Activated effector memory CD4-positive, alpha-beta T cell treated with anti-CD3 and anti-CD28 coated beads, Interleukin-2, amount 50 U/mL, for 16 hours (primary cell): ENCODE measurements around the gene TM9SF1.
"Not testable (repeated sequence)": the region's sequence is repeated elsewhere in the genome, so short reads cannot be mapped to it uniquely, and the experiment has no call there.

ENCODE experiments used
- DNase-seq: peaks from one replicate; pipeline ENCODE4 v3.0.0-alpha.2; 2020

Gene TM9SF1

DNA sequence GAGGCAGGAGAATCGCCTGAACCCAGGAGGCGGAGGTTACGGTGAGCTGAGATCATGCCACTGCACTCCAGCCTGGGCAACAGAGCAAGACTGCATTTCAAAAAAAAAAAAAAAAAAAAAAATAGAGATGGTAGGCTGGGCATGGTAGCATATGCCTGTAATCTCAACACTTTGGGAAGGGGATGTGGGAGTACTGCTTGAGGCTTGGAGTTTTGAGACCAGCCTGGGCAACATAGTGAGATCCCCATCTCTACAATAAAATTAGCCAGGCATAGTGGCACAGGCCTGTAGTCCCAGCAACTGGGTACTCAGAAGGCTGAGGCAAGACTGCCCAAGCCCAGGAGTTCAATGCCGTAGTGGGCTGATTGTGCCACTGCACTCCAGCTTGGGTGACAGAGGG, 27.7 kb upstream of the TM9SF1 start:
- not testable (repeated sequence) for DNase-seq

DNA sequence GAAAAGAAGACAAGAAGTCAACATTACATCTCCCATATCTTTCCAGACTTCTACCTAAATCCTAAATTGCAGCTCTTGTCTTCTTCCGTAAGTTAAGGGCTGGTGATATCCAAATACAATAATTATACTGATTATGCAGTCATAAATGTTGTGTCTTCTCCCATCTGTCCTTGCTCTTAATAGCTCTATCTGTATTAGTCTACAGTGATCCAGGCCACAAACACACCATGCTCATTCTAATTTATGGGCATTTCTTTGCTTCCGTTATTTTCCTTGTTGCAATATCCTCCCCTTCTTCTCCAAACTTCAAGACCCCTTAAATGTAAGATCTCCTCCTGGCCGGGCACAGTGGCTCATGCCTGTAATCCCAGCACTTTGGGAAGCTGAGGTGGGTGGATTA, 24.3 kb upstream of the TM9SF1 start:
- DNase-seq = no peak

DNA sequence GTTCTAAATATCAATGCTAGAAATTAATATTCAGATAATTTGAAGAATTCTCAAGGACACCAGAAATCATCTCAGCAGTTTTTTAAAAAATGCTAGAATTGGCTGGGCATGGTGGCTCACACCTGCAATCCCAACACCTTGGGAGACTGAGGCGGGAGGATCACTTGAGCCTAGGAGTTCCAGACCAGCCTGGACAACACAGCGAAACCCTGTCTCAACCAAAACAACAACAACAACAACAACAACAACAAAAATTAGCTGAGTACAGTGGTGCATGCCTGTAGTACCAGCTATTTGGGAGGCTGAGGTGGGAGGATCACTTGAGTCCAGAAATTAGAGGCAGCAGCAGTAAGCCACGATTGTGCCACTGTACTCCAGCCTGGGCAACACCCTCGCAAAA, 23.8 kb upstream of the TM9SF1 start:
- DNase-seq = no peak

DNA sequence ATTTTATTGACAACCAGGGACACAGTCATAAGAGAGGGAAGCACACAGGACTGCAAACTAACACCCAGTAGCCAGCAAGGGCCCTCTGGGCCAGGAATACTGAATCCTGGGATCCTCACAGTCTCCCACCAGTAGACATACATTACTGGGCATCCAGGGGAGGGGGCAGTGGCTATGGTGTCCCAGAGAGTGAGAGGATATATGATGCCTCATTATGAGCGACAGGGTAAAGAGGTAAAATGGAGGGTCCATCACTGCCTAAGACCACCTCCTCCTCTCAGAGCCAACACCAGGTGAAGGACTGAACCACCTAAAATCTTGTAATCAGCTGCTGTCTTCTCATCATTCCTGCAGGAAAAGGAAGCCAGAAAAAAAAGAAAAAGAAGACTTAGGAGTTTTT, 21.6 kb upstream of the TM9SF1 start:
- DNase-seq = not testable (repeated sequence)

DNA sequence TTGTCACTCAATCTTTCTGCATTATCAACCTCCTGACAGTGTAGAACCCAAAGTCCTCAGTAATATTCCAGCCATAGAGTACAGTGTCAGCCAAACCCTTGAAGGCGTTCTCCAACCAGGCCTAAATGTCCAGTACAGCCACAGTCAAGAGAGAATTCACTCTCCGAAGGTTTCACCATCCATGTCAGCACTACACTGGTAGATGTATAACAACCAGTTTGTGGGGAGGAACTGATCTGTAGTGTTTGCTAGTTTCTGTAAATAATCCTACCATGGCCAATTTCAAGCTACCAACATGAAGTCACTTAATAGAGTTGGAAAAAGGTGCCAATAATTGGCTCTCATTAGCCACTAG, 21.1 kb upstream of the TM9SF1 start:
- no peak for DNase-seq

DNA sequence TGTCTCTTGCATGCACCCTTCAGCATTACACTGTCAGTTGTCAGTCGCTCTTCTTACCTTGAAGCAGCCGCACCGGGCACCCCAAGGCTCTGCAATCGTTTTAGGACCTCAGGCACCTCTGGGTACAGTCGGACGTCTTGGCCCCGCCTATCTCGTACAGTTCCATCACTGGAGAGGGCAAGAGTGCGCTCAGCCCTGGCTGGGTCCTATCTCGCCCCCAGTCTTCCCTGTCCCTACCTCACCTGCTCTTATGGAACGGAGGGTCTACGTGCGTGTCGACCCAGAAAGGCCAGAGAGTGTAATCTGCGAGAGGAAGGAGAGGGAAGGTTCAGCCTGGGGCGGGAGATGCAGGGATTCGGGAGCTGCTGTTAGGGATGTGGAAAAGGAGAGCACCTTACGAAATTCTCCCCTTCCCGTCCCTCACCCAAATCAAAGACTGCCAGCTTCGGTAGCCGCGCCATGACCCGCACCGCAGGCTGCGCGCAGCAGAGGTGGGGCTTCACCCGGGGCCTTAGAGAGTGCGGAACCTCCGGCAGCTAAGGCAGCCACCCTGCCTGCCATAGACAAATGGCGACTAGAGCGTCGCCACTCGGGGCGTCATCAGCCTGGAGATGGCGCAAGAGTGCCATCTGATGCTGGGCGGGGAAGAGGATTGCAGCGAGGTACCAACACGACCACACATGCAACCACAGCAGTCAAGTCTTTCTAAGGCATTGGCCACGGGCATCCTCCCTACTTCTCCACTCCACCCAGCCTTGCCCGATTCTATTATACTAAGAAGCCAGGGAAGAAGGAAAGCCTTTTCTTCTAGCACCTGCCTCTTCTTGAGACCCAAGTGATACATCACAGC, 20.5 kb upstream of the TM9SF1 start, which contains the start of gene MDP1:
Gene MDP1, minus strand, starts transcription at position 572 of the 850 bp plus-strand sequence. Its CDS starts 111 bp downstream, at position 461.
- DNase-seq = peak; percentile 94

DNA sequence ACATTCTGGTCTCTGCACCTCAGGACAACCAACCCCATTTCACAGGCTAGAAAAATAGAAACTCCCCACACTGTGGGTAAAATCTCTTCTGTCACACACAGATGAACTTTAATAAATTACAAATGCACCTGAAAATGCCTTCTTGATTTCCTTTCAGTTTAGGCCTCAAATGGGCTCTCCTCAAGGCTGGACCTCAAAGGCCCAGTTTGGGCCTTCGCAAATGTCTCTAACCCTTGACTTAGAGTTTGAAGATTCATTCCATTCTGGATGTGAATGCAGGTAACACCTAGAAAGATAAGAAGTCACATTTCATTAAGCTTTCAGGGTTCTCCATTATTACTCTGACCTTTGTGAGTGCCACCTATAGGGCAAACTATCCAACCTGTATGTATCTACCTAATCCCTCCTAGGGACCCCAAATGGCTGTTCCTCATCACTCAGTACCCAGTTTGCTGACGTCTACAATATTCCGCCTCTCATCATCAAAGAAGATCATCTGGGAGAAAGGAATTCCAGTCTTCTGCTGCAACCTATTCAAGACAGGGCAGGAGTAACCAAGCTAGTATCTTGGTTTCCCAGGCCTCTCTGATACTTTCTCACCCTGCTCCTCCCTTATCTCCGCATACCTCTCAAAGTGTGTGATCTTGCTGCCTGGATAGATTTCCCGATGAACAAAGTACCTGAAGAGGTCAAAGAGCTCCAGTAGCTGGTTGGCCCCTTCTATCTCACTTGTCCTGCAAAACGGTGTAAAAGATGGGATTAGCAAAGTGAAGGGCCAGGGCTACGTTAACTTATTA, 18.8 kb upstream of the TM9SF1 start:
- no peak for DNase-seq

DNA sequence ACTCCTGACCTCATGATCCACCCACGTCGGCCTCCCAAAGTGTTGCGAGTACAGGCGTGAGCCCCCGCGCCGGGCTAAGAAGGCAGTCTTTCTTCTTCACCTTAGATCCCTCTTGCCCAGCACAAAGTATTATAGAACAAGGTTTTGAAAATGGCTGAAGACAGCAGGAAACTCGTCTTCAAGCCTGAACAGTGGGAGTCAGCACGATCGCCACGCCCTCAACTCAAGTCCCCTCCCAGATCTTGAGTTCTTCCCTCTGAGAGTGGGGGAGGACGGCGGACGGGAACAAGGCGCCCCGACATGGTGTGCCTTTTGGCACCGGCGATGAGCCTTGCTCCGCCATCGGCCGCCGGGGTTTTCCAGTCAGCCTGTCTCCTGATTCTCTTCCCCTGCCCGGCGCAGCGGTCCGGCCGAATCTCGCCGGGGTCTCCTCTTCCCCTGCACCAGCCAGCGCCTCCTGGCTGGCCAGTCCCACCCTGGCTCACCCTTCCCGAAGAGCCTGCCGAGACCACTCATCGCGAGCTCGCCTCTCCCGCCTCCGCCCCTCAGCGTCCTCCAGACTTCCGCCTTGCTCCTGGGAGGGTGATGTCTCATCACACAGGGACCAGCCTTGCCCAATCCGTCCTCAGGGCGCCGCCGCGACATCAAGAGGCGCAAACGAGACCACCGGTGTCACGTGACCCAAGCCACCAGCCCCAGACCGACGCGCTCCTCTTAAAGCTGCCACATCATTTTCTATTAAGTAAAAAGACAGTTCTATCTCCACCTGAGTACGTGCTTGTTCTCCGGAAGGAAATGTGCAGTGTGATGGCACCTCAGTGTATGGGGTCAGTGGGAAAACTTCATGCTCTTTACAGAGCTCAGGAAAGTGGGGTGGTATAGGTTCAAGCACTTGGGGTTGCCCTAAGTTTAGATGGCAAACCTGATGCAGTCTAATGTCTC, 18.0 kb upstream of the TM9SF1 start, which contains the start of gene CHMP4A:
Gene CHMP4A, minus strand, starts transcription at position 565 of the 942 bp plus-strand sequence. Its CDS starts 49 bp downstream, at position 516.
- DNase-seq = peak; percentile 98

DNA sequence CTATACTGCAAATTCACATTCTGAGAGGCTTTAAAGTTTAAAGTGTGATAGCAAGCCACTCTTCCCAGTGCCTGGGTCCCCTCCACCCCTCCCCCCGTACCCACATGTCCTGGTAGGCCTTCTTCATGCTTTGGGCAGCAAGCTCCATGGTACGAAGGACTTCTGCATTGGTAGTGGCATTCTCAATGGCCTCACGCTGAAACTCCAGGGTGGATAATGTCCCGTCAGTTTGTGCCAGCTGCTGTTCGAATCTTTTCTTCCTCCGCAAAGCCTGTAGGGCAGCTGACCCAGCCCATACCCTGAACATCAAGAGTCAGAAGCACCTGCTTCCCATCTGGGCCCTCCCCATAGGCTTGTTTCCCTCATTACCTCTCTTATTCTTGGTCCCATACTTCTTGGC, 16.1 kb upstream of the TM9SF1 start:
- no peak for DNase-seq

DNA sequence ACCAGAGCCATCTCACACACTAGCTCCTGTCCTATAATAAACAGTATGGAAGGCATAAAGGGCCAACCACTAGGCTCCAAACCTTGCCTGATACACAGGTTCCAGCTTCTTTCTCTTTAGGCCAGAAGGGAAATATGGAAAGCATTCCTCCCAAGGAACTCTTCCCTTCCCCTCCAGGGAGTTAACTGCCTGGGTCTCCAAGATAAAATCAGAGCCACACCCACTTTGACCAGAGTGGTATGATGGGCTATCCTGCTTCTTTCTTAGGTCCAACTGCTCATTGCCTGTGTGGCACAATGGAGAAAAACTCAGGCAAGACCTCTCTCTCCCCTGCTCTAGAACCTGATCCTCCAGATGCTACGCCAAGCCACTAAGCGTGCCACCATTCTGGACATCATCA, 12.4 kb upstream of the TM9SF1 start:
- DNase-seq = no peak

DNA sequence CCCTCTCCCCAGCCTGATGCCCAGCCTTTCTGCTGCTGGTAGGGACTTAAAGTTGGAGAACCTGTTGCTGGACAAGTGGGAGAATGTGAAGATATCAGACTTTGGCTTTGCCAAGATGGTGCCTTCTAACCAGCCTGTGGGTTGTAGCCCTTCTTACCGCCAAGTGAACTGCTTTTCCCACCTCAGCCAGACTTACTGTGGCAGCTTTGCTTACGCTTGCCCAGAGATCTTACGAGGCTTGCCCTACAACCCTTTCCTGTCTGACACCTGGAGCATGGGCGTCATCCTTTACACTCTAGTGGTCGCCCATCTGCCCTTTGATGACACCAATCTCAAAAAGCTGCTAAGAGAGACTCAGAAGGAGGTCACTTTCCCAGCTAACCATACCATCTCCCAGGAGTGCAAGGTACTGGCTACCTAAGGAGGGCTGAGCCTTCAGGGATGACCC, 11.9 kb upstream of the TM9SF1 start:
- no peak for DNase-seq

DNA sequence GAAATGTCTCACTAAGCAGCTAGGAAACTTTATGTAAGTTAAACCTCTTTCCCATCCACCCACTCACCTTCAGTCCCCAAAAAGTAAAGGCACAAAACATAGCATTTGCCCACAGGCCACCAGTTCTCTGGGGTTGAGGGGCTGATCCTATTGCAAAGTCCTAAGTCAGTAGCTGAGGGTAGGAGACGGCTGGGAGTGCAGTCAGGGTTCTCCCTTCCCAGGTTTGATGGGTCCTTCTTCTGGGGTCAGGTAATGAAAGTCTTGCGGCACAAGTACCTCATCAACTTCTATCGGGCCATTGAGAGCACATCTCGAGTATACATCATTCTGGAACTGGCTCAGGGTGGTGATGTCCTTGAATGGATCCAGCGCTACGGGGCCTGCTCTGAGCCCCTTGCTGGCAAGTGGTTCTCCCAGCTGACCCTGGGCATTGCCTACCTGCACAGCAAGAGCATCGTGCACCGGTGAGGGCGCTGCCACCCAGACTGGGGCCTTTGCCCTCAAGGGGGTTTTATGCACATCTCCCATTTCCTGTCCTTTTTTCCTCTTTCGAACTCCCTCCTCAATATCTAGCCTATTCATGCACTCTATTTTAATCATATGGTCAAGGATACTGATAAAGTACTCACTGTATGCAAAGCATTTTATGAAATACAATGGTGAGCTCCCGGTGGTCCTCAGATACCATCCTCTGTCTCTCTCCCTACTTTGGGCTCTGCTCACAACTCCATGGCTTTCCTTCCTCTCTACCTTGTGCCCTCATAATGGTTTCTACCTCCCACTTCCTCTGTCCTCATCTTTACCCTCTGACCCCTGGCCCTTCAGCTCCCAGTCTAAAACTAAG, 11.2 kb upstream of the TM9SF1 start:
- DNase-seq = no peak

DNA sequence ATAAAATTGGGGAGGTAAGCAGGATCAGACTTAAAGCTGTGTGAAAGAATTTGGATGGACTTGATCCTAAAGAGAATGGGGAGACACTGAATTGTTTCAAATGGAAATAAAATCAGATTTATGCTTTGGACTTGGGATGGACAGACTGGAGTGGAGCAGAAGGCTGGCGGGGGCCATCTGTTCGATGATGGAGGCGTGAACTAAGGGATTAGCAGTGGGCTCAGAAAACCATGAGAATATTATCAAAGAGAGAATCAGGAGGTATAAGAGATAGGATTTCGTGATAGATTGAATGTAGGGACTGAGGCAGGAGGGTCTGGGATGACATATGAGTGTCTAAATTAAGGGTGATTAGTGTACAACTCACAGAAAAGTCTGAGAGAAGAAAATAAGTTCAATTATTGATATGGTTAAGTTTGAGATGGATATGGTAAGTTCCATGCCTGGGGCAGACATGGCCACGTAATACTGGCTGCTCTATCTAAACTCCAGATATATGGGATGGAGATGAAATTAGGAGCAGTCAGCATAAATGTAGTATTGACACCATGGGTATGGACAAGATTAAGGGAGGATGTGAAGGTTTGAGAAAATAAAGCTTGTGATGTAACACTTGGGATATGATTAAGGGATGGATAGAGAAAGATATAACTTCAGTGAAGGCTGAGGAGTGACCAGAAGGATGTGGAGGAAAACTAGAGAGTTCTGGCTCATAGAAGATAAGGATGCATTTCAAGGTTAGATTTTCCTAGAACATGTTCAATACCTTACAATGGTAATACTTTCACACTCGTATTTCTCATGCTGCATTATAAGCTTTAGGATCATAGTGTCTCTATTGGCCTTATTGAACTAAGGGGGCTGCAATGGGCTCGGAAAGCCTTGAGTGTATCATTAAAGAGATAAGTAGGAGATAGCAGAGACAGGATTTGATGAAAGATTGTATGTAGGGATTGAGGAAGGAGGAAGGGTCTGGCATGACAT, 9.2 kb upstream of the TM9SF1 start:
- DNase-seq = no peak

DNA sequence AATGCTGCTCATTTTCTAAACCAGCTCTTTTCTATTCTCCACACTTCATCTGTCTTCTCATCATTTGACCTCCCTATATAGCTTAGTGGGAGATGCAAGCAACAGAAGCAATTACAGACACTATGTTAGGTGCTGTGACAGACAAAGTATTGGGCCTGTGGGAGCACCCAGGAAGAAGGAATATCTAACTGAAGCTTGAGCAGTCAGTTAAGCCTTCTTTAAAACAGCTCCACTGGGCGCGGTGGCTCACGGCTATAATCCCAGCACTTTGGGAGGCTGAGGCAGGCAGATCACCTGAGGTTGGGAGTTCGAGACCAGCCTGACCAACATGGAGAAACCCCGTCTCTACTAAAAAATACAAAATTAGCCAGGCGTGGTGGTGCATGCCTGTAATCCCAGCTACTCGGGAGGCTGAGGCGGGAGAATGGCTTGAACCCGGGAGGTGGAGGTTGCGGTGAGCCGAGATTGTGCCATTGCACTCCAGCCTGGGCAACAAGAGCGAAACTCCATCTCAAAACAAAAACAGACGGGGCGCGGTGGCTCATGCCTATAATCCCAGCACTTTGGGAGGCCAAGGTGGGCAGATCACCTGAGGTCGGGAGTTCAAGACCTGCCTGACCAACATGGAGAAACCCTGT, 8.1 kb upstream of the TM9SF1 start:
- DNase-seq = peak; percentile 42

DNA sequence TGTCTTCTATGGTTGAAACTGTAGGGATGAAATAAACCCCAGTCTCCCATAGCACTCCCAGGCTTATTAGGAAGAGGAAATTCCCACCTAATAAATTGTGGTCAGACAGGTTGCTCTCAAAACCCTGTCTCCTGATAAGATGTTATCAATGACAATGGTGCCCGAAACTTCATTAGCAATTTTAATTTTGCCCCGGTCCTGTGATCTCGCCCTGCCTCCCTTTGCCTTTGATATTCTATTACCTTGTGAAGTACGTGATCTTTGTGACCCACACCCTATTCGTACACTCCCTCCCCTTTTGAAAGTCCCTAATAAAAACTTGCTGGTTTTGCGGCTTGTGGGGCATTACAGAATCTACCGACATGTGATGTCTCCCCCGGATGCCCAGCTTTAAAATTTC, 7.3 kb upstream of the TM9SF1 start:
- DNase-seq = not testable (repeated sequence)

DNA sequence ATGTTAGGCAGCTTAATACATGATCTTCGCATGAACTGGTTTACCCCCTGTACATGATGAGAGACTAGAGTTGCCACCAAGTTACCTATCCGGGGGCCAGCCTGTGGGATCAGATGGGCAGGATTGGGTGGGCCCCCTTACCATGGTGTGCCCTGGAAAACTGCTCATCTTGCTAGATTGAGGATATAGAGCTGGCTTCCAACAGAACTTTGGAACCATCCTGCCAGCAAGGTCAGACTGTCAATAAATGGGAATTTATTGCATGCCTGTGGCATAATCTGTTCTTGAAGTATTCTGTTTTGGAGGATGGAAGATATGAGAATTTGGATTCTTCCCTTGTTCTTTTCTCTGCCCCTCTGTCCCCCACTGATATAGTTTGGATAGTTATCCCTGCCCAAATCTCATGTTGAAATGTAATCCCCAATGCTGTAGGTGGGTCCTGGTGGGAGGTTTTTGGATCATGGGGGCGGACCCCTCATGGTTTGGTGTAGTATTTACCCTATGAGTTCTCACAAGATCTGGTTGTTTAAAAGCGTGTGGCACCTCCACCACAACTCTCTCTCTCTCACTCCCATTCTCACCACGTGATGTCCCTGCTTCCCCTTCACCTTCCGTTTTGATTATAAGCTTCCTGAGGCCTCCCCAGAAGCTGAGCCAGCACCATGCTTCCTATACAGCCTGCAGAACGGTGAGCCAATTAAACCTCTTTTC, 3.7 kb upstream of the TM9SF1 start:
- DNase-seq = peak; percentile 48

DNA sequence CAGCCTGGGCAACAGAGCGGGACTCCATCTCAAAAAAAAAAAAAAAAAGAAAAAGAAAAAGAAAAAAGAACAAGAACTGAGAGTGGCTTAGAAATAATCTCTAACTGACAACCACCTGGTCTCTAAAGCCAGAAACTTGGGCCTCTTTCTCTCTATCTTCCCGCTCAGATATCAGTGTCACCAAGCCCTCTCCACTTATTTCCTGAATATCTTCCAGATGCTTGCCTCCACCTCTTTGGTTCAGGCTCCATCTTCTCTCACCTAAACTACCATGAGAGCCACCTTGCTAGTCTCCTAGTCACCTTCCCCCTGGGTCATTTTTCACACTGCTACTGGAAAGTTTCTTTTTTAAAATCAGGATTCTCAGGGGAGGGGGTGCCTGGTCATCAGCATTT, 1.8 kb upstream of the TM9SF1 start:
- no peak for DNase-seq

DNA sequence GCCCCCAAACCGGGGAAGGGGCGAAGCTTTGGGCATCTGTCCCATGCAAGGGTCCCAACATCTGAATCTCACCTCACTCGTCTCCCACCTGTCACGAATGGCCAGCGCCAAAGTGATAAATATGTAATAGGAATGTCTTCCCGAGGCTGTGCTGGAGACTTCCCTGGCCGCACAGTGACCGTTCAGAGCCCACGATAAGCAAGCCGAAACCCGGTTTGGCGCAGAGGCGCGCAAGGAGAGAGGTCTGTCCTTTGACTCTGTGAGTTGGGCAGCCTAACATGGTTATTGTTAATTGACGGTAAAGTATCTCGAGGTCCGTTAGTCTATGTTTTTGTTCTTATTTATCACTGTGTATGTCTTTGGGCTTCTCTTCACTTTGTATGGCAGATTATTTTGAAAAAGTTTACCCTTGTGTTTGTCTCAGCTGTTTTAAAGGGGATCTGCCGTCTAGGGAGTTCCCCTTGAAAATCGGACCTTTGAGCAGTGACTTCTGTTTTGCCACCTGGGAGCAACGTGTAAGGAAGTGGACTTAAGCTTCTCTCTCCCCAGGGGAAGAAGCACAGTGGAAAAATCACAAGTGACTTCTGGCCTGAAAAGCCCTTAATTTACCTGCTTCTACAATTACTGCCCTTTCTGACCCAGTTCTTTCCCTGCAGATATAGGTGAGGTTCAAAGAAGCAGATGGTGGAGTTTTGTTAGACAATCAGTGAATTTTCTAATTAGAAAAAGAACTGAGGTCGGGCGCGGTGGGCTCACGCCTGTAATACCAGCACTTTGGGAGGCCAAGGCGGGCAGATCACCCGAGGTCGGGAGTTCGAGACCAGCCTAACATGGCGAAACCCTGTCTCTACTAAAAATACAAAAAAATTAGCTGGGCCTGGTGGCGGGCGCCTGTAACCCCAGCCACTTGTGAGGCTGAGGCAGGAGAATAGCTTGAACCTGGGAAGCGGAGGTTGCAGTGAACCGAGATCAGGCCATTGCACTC, 1.1 kb upstream of the TM9SF1 start:
- no peak for DNase-seq
